AML-193 (cell line): ENCODE data around the gene DNAJC4.

Experiments
- DNase-seq, 2 experiments: peaks; one replicate each; lab custom pipeline; 2025; lab: John Stamatoyannopoulos, UW

Gene DNAJC4

DNA sequence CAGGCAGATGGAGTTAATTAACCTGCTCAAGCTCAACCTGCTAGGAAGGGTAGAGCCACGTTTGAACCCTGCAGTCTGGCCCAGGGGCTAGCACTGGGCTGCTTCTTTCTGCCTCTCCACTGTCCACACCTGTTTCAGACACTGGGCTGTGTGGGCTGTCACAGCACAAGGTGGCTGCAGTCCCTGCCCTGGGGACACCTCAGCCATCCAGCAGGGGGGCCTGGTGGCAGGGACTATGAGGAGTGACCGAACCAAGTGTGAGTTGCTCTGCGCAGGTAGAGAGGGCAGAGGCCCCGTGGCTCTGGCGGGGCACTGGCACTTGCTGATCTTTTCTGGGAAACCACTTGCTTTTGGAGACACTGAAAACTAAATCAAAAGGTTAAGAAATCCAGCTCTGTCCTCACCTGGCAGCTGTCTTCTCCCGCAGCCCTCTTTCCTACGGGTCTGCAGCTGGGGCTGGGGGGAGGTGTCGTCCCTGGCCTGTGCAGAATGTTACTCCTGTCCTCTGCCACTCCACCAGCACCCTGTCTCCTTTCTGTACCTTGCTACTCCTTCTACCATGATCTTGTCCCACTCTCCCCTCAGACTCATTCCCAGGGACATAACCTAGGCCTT is 48.3 kb downstream of the DNAJC4 start:
- DNase-seq = no peak

DNA sequence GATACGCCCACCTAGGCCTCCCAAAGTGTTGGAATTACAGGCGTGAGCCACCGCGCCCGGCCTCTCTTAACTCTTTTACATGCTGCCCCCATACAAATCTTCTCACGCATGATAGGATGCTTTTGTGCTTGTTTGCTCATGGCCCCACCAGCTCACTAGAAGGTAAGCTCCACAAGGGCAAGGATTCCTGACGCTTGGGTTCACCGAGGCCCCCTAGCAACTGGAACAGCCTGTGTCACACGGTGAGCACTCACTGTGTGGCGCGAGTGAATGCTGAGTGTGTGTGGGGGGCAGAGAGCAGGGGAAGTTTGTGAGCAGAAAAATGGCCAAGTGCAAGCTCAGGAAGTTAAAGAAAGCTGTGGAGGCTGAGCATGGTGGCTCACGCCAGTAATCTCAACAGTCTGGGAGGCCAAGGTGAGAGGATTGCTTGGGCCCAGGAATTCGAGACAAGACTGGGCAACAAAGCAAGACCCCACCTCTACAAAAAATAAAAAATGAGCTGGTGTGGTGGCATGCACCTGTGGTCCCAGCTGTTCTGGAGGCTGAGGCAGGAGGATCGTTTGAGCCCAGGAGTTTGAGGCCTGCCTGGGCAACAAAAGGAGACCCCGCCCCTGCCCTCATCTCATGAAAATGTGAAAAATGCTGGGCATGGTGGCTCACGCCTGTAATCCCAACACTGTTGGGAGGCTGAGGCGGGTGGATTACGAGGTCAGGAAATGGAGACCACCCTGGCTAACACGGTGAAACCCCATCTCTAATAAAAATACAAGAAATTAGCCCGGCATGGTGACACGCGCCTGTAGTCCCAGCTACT is 51.8 kb downstream of the DNAJC4 start:
- DNase-seq = no peak

GRCh38 chr11:64283092-64283491 is 52.7 kb downstream of the DNAJC4 start:
- no peak for DNase-seq
